Activated B cell treated with CpG ODN at 0.5 μM for 24 hours (primary cell): ENCODE results near the gene FCAMR. TPM values are rescaled to one million over a fixed set of nuclear protein-coding genes. Genes with fewer than 3 reads are reported as not detected.
A peak's percentile ranks its signal among the peaks of the same experiment; 100 is the strongest.

Source experiments
- ATAC-seq: fragments of 200-7000 bp; cut with Tn5 transposase; one replicate; pipeline ENCODE4 v1.10.0; 2021; ENCODE audit warnings: low read depth, mild to moderate bottlenecking, moderate library complexity
- CTCF ChIA-PET: fragments of 350-600 bp; sonication (Branson Sonifier 250); formaldehyde crosslinking; loops from one replicate; lab custom pipeline; 2021; ENCODE audit warnings: antibody characterized with exemption; lab: Charles Lee
- POLR2A ChIA-PET: fragments of 350-600 bp; sonication (Branson Sonifier 250); formaldehyde crosslinking; loops from one replicate; lab custom pipeline; 2021; ENCODE audit warnings: antibody characterized with exemption; lab: Charles Lee
- DNase-seq: peaks from one replicate; pipeline ENCODE4 v3.0.0; 2022
- H3K27ac Mint-ChIP-seq: one replicate; pipeline ENCODE4 v1.8.0; 2020; ENCODE audit warnings: mixed read lengths
- H3K27me3 Mint-ChIP-seq: one replicate; pipeline ENCODE4 v1.8.0; 2021; ENCODE audit warnings: mixed read lengths
- H3K36me3 Mint-ChIP-seq: one replicate; pipeline ENCODE4 v1.8.0; 2021; ENCODE audit warnings: low read depth, mixed read lengths
- H3K4me1 Mint-ChIP-seq: one replicate; pipeline ENCODE4 v1.8.0; 2021; ENCODE audit warnings: mixed read lengths
- H3K4me3 Mint-ChIP-seq: one replicate; pipeline ENCODE4 v1.8.0; 2020; ENCODE audit warnings: mild to moderate bottlenecking, mixed read lengths
- H3K9me3 Mint-ChIP-seq: one replicate; pipeline ENCODE4 v1.8.0; 2020; ENCODE audit warnings: mixed read lengths
- intact Hi-C: fragments of 100-400 bp; cut with micrococcal nuclease; formaldehyde crosslinking; loops from one replicate; pipeline ENCODE4 v1.15.1; 2024
- total RNA-seq: library from RNA; stranded (reverse); gene quantifications from 2 replicates; pipeline ENCODE4 v1.2.3, GENCODE V29; 2022
- TF ChIP-seq, protein P1 (sequence below): fragments of 200-600 bp; IDR thresholded peaks from one replicate; pipeline ENCODE4 v1.8.0; 2022; ENCODE audit warnings: antibody characterized with exemption, mild to moderate bottlenecking

FCAMR gene
- total RNA-seq, 1 donor from 2014 or later: not detected

DNA sequence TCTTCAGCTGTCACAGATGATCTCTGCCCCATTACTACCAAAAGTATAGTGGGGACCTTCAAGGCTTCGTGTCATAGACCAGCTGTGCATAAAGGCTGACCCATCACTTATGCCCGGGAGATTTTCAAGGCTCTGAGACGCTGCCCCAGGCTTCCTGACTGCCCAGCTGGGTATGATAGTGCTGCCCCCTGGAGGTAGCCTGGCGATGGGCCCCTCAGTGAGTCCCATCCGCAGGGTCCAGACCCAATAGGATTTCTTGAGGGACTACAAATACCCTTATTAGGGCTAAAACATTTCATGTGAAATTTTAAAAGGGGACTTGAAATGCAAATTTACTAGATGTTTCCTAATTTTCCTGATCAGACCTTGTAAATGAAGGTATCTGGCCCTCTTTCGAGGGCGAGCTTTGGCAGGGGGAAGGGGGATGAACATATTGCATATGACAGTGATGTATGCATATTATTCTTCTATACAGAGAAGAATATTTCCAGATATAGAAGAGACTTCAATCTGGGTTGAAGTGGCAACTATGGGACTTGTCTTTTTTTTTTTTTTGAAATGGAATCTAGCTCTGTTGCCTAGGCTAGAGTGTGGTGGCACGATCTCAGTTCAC, 36.8 kb downstream of the FCAMR start:
- ChIA-PET POLR2A (interaction anchor here (1.1 to 10.2 kb wide), 4 partner anchors 8 to 28 kb away, joined by 6 to 267 read pairs (median 14); partner anchors contain the start of gene FCMR), CTCF (interaction anchor here (0.6 to 15.7 kb wide), 32 partner anchors 8 to 566 kb away, joined by 3 to 383 read pairs (median 4); partner anchors contain the start of genes DYRK3, EIF2D, FCAMR and FCMR)
- ATAC-seq (no peak), DNase-seq (peak; percentile 58)
- TF ChIP-seq, protein P1, sequence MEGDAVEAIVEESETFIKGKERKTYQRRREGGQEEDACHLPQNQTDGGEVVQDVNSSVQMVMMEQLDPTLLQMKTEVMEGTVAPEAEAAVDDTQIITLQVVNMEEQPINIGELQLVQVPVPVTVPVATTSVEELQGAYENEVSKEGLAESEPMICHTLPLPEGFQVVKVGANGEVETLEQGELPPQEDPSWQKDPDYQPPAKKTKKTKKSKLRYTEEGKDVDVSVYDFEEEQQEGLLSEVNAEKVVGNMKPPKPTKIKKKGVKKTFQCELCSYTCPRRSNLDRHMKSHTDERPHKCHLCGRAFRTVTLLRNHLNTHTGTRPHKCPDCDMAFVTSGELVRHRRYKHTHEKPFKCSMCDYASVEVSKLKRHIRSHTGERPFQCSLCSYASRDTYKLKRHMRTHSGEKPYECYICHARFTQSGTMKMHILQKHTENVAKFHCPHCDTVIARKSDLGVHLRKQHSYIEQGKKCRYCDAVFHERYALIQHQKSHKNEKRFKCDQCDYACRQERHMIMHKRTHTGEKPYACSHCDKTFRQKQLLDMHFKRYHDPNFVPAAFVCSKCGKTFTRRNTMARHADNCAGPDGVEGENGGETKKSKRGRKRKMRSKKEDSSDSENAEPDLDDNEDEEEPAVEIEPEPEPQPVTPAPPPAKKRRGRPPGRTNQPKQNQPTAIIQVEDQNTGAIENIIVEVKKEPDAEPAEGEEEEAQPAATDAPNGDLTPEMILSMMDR: no peak
- peak overlapping the region; percentile 99 for H3K27ac Mint-ChIP-seq
- H3K36me3 Mint-ChIP-seq: no peaks in the 10 kb centered on the region
- intact Hi-C loops: loop anchor here (1.0 to 2.0 kb wide), 6 partner anchors 21 to 207 kb away; partner anchors contain the start of gene IL20
- no peak overlapping the region for H3K4me3 Mint-ChIP-seq
- H3K9me3 Mint-ChIP-seq: no peaks in the 10 kb centered on the region
- H3K4me1 Mint-ChIP-seq: peaks cover 55% of the 10 kb centered on the region
- H3K27me3 Mint-ChIP-seq: no peaks in the 10 kb centered on the region

DNA sequence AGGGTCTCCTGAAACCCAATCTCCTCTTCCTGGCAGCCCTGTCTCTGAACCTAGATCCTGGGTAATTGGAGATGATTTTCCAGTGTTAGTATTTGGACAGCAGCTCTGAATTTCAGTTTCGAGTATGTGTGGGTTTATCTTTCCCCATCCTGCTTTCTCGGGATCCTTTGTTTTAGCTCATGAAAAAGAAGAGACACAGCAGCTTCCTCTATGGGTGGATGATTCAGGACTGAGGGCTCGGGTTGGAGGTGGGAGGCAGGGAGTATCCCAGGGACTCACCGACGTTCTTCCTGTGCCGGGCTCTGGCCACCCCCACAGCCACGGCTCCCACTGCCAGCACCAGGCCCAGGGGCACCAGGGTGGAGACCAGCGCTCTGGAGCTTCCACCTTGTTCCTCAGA, 38.1 kb downstream of the FCAMR start:
- H3K4me3 Mint-ChIP-seq: no peak overlapping the region
- DNase-seq: no peak
- TF ChIP-seq, protein P1: no peak
- peaks cover 67% of the 10 kb centered on the region for H3K4me1 Mint-ChIP-seq
- no peak for ATAC-seq
- CTCF ChIA-PET: interaction anchor here (0.6 to 15.7 kb wide), 21 partner anchors 10 to 568 kb away, joined by 3 to 383 read pairs (median 11); partner anchors contain the start of genes FCAMR, FCMR and IL20
- H3K27me3 Mint-ChIP-seq: no peaks in the 10 kb centered on the region
- H3K36me3 Mint-ChIP-seq: no peaks in the 10 kb centered on the region
- no peaks in the 10 kb centered on the region for H3K9me3 Mint-ChIP-seq
- intact Hi-C loops: loop anchor here (2.0 kb wide), 2 partner anchors 75 to 205 kb away; no protein-coding TSS in a partner anchor
- POLR2A ChIA-PET: interaction anchor here (0.9 to 10.2 kb wide), 5 partner anchors 15 to 66 kb away, joined by 3 to 267 read pairs (median 16); partner anchors contain the start of gene FCMR
- H3K27ac Mint-ChIP-seq: peak overlapping the region; percentile 99

DNA sequence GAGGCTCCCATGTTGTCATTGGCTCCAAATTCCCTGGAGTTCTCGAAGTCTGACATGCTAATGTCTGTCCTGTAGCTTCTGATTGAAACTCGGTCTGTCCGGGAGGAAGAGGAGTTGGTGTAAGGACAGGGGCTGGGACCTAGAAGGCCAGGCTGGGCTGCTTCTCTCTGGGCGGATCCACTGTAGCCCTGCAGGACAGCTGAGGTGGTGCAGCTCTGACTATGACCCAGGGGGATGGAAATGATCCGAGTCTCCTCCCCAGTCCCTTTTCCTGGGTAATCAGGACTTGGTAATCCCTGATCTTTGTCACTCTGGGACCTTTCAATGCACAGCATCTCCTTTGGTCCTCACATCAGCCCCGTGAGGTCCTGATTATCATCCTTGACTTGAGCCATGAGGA, 38.6 kb downstream of the FCAMR start:
- Mint-ChIP-seq H3K9me3 (no peaks in the 10 kb centered on the region), H3K36me3 (no peaks in the 10 kb centered on the region), H3K4me3 (peak overlapping the region; percentile 35), H3K4me1 (peaks cover 70% of the 10 kb centered on the region), H3K27ac (peak overlapping the region; percentile 99), H3K27me3 (no peaks in the 10 kb centered on the region)
- ChIA-PET CTCF (interaction anchor here (0.6 to 15.7 kb wide), 20 partner anchors 10 to 568 kb away, joined by 3 to 383 read pairs (median 10); partner anchors contain the start of genes FCAMR, FCMR and IL20), POLR2A (interaction anchor here (0.9 to 10.2 kb wide), 6 partner anchors 15 to 65 kb away, joined by 3 to 267 read pairs (median 10); partner anchors contain the start of gene FCMR)
- DNase-seq: no peak
- no peak for ATAC-seq
- intact Hi-C loops: loop anchor here (2.0 kb wide), 4 partner anchors 75 to 319 kb away; partner anchors contain the start of genes DYRK3 and EIF2D
- TF ChIP-seq, protein P1: no peak

DNA sequence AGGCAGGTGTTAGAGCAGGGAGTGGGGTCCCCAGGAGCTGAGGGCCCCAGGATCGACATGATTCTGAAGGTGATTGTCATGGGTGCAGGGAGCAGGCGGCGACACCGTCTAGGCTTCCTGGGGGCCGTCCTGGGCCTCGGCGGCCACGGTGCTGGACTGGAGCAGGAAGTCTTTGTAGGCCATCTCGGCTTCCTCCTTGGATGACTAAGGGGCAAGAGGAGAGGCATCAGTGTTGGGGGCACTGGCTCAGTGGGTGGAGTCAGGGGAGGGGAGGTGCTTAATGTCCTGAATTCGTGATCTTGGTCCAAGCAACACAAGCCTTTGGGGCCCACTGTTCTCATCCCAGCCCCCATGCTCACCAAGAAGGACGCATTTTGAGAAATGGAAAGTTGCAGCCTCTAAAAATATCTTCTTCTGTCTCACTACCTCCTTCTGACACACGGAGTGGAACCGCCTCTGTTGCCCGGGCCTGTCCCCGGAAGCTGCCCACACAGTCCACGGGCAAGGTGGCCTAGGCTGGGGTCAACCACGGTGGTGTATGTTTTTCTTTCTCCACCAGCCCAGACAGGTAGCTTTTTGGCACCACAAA, 40.0 kb downstream of the FCAMR start:
- ATAC-seq (peak; percentile 83), DNase-seq (peak; percentile 72)
- TF ChIP-seq, protein P1: no peak
- no peaks in the 10 kb centered on the region for H3K9me3 Mint-ChIP-seq
- H3K36me3 Mint-ChIP-seq: no peaks in the 10 kb centered on the region
- H3K4me3 Mint-ChIP-seq: peak overlapping the region; percentile 79
- H3K27ac Mint-ChIP-seq: peak overlapping the region; percentile 99
- H3K4me1 Mint-ChIP-seq: peaks cover 67% of the 10 kb centered on the region
- intact Hi-C loops: loop anchor here (1.0 to 2.0 kb wide), 5 partner anchors 8 to 407 kb away; partner anchors contain the start of genes CD55, DYRK3 and EIF2D
- H3K27me3 Mint-ChIP-seq: no peaks in the 10 kb centered on the region
- CTCF ChIA-PET: interaction anchor here (0.7 to 15.7 kb wide), 9 partner anchors 8 to 195 kb away, joined by 3 to 383 read pairs (median 41); partner anchors contain the start of genes FCMR and IL20
- POLR2A ChIA-PET: interaction anchor here (0.5 to 10.2 kb wide), 11 partner anchors 14 to 892 kb away, joined by 3 to 267 read pairs (median 4); partner anchors contain the start of gene FCMR
